Right lung (tissue), 5 donors: Measurements from ENCODE around the gene SMOC2. TPM values are rescaled to one million over a fixed set of nuclear protein-coding genes. Genes with fewer than 3 reads are reported as not detected.

ENCODE experiments used
- DNase-seq, 2 donors: peaks; one replicate each; pipeline ENCODE4 v3.0.0-alpha.2; 2013
- polyA plus RNA-seq, 5 donors: library from polyadenylated mRNA; unstranded; fragments of 120-200 nt; gene quantifications; one replicate each; pipeline versions ENCODE4 v1.2.1 to v1.2.3, GENCODE V29; 2013; ENCODE audit warnings: inconsistent platforms in 1 of 5, low replicate concordance in 1 of 5; ENCODE audit not compliant: insufficient read length in 5 of 5, insufficient read depth in 1 of 5

SMOC2 gene
- polyA plus RNA-seq, 5 donors: 9.7 to 14.5 (median 10.6) TPM

DNA sequence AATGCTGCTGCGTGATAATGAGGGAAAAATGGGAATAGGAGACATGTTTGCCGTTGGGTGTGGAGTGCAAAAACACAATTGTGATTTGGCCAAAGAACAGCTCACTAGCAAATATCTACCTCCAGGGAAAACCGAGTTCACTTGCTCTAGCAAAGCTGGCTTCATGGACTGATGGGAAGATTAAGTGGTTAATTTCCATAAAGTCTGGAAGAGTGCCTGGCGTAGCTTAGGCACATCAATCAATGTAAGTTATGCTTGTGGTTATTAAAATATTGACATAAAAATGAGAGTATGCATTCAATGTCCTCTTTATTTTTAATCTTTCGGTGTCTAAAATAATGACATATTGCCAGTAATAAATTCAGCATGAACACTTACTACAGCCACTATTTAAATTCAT, 267.5 kb downstream of the SMOC2 start:
- DNase-seq: no peak

DNA sequence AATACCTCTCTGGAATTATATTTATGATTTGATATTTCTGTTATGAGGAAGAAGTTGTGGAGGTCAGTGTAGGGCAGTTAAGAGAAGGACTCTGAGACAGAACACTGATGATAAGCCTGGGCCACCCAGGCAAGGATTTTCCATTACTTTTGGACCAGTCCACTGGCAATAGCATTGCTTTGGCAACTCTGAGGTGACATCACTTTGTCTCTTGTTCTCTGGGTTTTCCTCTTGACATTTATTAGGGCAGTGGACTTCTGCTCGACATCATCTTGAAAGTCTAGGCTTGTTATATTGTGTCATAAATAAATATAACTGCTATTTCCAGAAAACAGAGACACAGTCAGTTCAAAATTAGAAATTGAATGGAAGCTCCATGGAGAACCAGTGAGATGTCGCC, 268.0 kb downstream of the SMOC2 start:
- no peak for DNase-seq

DNA sequence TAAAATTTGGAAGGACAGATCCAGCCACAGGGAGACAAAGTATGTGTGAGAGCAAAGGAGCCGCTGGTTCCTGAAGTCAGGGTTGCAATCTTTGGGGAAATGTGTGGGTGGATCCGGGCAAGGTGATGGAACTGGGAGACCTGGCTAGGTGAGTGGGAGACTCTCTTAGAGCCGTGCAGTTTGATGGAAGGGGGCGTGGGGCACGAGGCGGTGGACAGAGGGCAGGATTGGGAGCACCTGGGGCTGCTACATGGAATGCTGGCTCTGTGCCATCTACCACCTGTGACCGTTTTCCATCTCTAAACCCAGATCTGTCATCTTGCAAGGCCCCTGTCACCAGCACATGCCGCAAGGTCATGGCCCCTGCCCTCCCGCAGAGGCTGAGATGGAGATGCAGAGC, 268.4 kb downstream of the SMOC2 start:
- DNase-seq: no peak

DNA sequence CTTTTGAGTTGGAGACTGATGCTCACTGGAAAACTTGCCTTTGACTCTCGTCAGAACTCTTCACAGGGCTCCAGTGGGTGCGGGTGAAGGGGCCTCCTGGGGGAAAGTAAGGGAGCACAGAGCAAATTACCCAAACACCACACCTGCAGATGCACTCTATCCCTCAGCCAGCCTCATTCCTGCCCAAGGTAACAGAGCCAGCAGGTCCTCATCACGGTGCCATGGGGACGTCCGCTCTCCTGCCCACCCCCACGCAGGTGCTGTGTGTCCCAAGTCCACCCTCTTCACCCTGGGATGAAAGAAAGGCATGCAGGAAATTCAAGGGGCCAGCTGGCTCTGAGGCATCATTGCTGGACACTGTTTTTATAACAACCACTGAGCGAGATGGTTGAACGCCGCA, 269.0 kb downstream of the SMOC2 start:
- DNase-seq: no peak

DNA sequence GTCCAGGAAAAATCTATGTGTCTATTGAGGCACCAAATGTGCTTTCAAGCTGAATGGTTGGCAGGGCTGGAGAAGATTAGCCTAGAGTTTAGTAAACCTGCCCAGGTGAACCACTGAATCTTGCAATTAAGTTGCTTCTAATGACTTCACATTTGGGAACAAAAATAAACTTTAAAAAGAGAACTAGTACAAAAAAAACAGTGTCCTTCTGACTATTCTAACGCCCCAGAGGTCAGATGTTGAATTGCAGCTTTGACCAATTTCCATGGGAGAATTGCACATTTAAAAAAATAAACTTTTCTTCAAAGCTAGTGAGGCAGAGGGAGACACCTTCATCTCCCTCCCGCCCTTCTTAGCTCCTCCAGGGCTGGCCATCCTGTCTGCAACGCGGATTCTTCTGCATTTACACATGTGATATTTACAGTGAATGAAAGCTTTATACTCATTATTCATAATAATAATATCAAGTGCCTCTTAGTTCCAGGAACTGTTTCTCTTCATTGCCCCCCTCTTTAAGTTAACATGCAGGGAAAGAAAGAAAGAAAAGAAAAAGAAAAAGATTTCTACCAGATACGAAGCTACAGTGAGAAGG, 270.2 kb downstream of the SMOC2 start:
- no peak for DNase-seq

DNA sequence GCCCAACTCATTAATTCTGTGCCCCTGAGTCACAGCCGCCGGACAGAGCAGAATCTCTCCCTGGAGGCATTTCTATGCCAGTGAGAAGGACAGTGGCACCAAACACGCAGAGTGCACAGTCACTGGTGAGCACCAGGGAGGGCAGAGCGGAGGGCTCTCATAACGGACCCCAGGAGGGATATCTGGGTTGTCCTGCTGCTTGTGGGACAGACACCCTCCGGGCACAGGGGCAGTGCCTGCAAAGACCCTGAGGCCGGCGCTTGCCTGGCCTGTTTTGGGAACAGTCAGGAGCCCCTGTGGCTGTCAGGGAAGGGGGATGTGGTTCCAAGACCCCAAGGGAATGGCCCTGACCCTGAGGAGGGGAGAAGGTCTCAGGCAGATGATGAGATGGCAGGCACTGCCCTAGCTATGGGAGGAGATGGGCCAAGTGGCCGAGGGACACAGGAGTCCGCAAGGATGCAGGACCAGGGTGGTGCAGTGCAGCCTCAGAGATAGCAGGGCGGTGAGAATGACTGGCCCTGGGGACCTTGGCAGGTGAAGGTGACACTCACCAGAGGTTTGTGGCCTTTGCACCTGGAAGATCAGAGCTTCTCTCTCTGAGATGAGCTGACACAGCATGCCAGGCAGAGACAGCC, 270.8 kb downstream of the SMOC2 start:
- DNase-seq: no peak

DNA sequence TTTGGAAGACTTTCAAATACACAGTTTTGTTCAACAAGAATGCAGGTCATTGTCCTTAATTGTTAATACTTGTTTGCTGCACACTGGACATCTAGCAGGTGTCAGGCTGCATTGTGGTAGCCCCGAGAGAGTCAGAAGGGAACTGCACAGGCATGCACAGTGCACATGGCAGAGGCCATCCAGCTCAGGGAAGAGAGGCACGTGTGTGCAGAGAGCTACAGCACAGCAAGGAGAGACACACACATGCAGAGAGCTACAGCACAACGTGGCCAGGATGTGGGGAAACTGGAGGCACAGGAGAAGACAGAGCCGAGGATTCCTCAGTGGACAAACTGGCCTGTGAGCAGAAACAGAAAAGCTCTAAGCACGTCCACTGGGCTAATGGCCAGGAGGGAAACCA, 272.0 kb downstream of the SMOC2 start:
- DNase-seq: no peak

DNA sequence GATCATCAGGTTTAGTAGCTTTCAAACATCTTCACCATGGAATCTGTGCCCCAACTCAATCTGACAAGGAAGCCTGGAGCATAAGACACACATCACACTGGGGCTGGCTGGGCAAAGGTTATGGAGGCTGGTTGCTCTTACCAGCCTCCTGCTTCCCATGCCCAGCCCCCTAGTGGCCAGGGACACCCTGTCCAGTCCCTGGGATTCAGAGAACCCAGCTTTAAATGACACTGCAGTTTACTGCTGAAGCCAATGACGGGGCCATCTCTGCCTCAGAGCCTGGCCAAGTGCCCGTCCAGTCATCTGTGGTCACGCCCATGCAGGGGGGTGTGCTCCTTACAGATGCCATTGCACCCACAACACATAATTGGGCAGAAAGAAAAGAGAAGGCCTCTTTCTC, 272.9 kb downstream of the SMOC2 start:
- no peak for DNase-seq

DNA sequence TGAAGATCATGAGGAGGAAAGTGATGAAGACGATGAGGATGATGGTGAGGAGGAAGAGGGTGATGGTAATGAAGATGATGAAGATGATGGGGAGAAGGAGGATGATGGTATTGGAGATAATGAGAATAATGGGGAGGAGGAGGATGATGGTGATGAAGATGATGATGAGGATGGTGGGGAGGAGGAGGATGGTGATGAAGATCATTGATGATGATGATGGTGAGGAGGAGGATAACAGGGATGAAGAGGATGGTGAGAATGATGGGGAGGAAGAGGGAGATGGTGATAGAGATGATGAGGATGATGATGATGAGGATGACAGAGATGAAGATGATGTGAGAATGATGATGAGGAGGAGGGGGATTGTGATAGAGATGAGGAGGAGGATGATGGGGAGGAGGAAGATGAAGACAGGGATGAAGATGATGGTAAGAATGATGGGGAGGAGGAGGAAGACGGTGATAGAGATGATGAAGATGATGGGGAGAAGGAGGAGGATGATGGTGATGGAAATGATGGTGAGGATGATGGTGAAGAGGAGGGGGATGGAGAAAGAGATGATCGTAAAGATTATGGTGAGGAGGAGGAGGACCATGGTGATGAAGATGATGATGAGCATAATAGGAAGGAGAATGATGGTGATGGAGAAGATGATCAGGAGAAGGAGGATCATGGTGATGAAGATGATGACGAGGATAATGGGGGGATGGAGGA, 273.7 kb downstream of the SMOC2 start:
- no peak for DNase-seq

DNA sequence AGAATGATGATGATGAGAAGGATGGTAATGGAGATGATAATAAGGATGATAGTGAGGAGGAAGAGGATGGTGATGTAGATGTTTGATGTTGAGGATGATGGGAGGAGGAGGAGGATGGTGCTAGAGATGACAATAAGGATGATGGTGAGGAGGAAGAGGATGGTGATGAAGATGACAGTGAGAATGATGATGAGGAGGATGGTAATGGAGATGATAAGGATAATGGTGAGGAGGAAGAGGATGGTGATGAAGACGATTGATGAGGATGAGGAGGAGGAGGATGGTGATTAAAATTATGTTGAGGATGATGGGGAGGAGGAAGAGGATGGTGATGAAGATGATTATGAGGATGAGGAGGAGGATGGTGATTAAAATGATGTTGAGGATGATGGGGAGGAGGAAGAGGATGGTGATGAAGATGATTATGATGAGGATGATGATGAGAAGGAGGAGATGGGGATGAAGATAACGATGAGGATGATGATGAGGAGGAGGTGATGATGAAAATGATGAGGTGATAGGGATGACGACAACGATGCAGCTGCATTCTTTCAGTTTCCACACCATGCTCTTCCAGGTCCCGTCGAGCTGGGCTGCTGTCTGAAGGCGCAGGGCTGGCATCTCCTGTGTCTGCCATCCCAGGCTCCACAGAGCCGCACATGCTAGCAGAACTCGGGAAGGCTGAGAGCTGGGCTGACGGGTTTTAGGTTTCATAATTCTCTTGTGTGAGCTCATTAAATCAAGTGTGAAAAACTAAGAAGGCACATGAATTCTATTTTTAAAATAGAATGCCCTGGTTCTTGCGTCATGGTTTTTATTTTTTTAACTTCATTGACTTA, 274.9 kb downstream of the SMOC2 start:
- no peak for DNase-seq

DNA sequence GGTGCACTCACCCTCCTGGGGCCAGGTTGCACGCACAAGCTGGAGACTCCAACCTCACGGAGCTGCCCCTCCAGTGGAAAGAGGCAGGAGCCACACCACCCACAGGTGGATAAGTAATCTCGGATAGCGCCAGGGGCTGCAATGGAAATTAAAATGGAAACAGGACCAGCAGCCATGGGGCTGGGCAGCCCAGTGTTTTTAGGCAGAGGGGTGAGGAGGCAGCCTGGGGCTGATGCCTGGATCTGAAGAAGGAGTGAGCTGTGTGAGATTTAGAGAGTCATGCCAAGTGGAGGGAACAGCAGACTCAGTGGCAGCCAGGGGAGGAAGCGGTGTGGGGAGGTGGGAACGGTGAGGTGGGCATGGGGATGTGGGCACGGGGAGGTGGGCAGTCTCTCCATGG, 275.6 kb downstream of the SMOC2 start:
- DNase-seq: no peak

DNA sequence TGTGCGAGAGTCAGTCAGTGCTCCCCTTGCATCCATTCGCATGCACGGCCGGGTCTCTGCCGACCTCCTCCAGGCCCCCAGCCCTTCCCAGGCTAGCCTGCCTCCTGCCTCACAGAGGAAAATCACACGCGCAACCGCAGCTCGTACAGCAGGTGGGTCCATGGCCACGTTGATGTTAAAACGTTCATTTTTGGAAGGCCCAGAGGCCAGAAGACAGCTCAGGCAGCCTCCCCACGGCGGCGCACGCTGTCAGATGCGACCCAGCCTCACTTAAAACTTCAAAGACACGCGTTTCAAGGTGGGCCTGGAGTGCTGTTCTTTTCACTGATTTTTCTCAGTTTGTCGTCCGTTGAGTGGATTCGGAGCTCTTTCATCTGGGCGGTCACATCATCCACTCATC, 276.5 kb downstream of the SMOC2 start:
- DNase-seq: no peak

Other genes starting within 250 kb of the SMOC2 start
- gene DACT2, start 121.4 kb upstream of the SMOC2 start, polyA plus RNA-seq: 10 to 100 TPM; 27.0 to 55.1 (median 41.5) TPM